H1 (cell line): Measurements from ENCODE around the gene KCTD20. TPM values are rescaled to one million over a fixed set of nuclear protein-coding genes. Genes with fewer than 3 reads are reported as not detected.

Source experiments
- CTCF ChIA-PET: fragments of 300-600 bp; sonication (Branson Sonifier 250); formaldehyde crosslinking; loops from one replicate; lab custom pipeline; 2021; ENCODE audit not compliant: partially characterized antibody; lab: Charles Lee
- POLR2A ChIA-PET: fragments of 300-600 bp; sonication (Branson Sonifier 250); formaldehyde crosslinking; loops from one replicate; lab custom pipeline; 2021; ENCODE audit warnings: inconsistent platforms; ENCODE audit not compliant: partially characterized antibody; lab: Charles Lee
- DNase-seq, 2 experiments: peaks; one replicate each; pipeline versions ENCODE4 v3.0.0 to v3.0.0-alpha.2; 2010 to 2022; ENCODE audit warnings: low spot score in 2 of 2, low read depth in 1 of 2, mixed read lengths in 1 of 2
- FAIRE-seq: peaks from 2 replicates; lab custom pipeline; 2011; peaks lifted over from hg19 to GRCh38; lab: Jason Lieb, UNC
- H2AFZ ChIP-seq: 2 replicates; pipeline ENCODE4 v1.8.1; 2012; ENCODE audit warnings: low read length, inconsistent platforms
- H2AK5ac ChIP-seq: 2 replicates; pipeline ENCODE4 v1.6.1; 2013; ENCODE audit warnings: low read depth, low read length
- H2BK120ac ChIP-seq: replicated peaks from 2 replicates; pipeline ENCODE3; 2013; ENCODE audit warnings: low read depth, low read length, inconsistent platforms
- H2BK12ac ChIP-seq: 2 replicates; pipeline ENCODE4 v1.6.1; 2013; ENCODE audit warnings: low read depth, low read length
- H2BK15ac ChIP-seq: 2 replicates; pipeline ENCODE4 v1.6.1; 2013; ENCODE audit warnings: low read length
- H2BK20ac ChIP-seq: 2 replicates; pipeline ENCODE4 v1.6.1; 2013; ENCODE audit warnings: low read length
- H2BK5ac ChIP-seq: 2 replicates; pipeline ENCODE4 v1.6.1; 2013; ENCODE audit warnings: low read depth, low read length
- H3K14ac ChIP-seq: 2 replicates; pipeline ENCODE4 v1.6.1; 2013; ENCODE audit warnings: inconsistent platforms; ENCODE audit not compliant: insufficient read length
- H3K18ac ChIP-seq: 2 replicates; pipeline ENCODE4 v1.6.1; 2013; ENCODE audit warnings: low read length; ENCODE audit errors: extremely low read depth
- H3K23ac ChIP-seq: 2 replicates; pipeline ENCODE4 v1.6.1; 2013; ENCODE audit warnings: inconsistent platforms; ENCODE audit not compliant: insufficient read length
- H3K23me2 ChIP-seq: 2 replicates; pipeline ENCODE4 v1.6.1; 2013; ENCODE audit warnings: low read depth, low read length
- H3K27ac ChIP-seq: 2 replicates; pipeline ENCODE4 v1.6.1; 2011; ENCODE audit warnings: low read depth, low read length, inconsistent platforms
- H3K27me3 ChIP-seq, 4 experiments: replicated peaks in 1 of 4; 1 replicate in 1 of 4; 2 replicates in 3 of 4; pipeline versions ENCODE4 v1.6.1 to v1.8.1; 2011 to 2013; ENCODE audit warnings: low read length in 3 of 4, mild to moderate bottlenecking in 3 of 4, inconsistent platforms in 2 of 4, mixed read lengths in 2 of 4, moderate library complexity in 1 of 4; ENCODE audit not compliant: control insufficient read depth in 3 of 4, insufficient read depth in 3 of 4; ENCODE audit errors: extremely low read depth in 1 of 4
- H3K36me3 ChIP-seq, 4 experiments: 2 replicates each; pipeline versions ENCODE4 v1.6.1 to v1.8.1; 2011 to 2013; ENCODE audit warnings: mild to moderate bottlenecking in 4 of 4, low read length in 3 of 4, moderate library complexity in 2 of 4, control low read depth in 1 of 4, inconsistent platforms in 1 of 4; ENCODE audit not compliant: insufficient read depth in 4 of 4, control insufficient read depth in 2 of 4
- H3K4ac ChIP-seq: replicated peaks from 2 replicates; pipeline ENCODE3; 2013; ENCODE audit warnings: low read length, low read depth, mixed read lengths, inconsistent platforms; ENCODE audit not compliant: insufficient read length
- H3K4me1 ChIP-seq, 4 experiments: replicated peaks in 1 of 4; 1 replicate in 1 of 4; 2 replicates in 3 of 4; pipeline versions ENCODE4 v1.6.1 to v1.8.1; 2011 to 2013; ENCODE audit warnings: low read length in 3 of 4, inconsistent platforms in 2 of 4, mixed read lengths in 1 of 4; ENCODE audit not compliant: insufficient read depth in 4 of 4, control insufficient read depth in 3 of 4
- H3K4me2 ChIP-seq, 2 experiments: 2 replicates each; pipeline versions ENCODE4 v1.6.1 to v1.8.1; 2011 to 2013; ENCODE audit warnings: low read depth in 2 of 2, low read length in 2 of 2, control low read depth in 1 of 2, inconsistent platforms in 1 of 2, mild to moderate bottlenecking in 1 of 2; ENCODE audit not compliant: insufficient read depth in 1 of 2
- H3K4me3 ChIP-seq, 4 experiments: fragments of 200-600, 300-600 bp in 1 of 4; sonication (generic), shearing (Covaris generic), sonication (Bioruptor Twin) in 1 of 4; 2 replicates each; pipeline versions ENCODE4 v1.5.1 to v1.8.1; 2011 to 2016; ENCODE audit warnings: low read length in 4 of 4, low read depth in 3 of 4, control low read depth in 2 of 4, inconsistent platforms in 2 of 4, mild to moderate bottlenecking in 2 of 4, mixed read lengths in 1 of 4, moderate library complexity in 1 of 4; ENCODE audit not compliant: insufficient read depth in 2 of 4; ENCODE audit errors: extremely low read depth in 1 of 4
- H3K56ac ChIP-seq: replicated peaks from 2 replicates; pipeline ENCODE3; 2013; ENCODE audit warnings: low read depth, mild to moderate bottlenecking, mixed read lengths, low read length, inconsistent platforms; ENCODE audit not compliant: insufficient read length
- H3K79me1 ChIP-seq: 2 replicates; pipeline ENCODE4 v1.6.1; 2013; ENCODE audit warnings: low read depth, low read length, control low read depth
- H3K79me2 ChIP-seq, 2 experiments: 2 replicates each; pipeline versions ENCODE4 v1.6.1 to v1.8.1; 2012 to 2013; ENCODE audit warnings: low read length in 2 of 2, mild to moderate bottlenecking in 2 of 2, inconsistent platforms in 1 of 2; ENCODE audit not compliant: insufficient read depth in 2 of 2, control insufficient read depth in 1 of 2
- H3K9ac ChIP-seq, 4 experiments: replicated peaks in 1 of 4; 1 replicate in 1 of 4; 2 replicates in 3 of 4; pipeline versions ENCODE4 v1.6.1 to v1.8.1; 2011 to 2013; ENCODE audit warnings: low read depth in 3 of 4, low read length in 3 of 4, control low read depth in 2 of 4, mild to moderate bottlenecking in 2 of 4, moderate library complexity in 2 of 4, inconsistent platforms in 1 of 4; ENCODE audit errors: extremely low read depth in 1 of 4
- H3K9me3 ChIP-seq, 2 experiments: 2 replicates each; pipeline versions ENCODE4 v1.6.1 to v1.8.1; 2012 to 2013; ENCODE audit warnings: mild to moderate bottlenecking in 2 of 2, moderate library complexity in 2 of 2, control low read depth in 1 of 2, inconsistent platforms in 1 of 2, low read depth in 1 of 2, low read length in 1 of 2, mixed read lengths in 1 of 2; ENCODE audit not compliant: insufficient read depth in 2 of 2
- H4K20me1 ChIP-seq, 2 experiments: replicated peaks in 1 of 2; 2 replicates each; pipeline versions ENCODE3 to v1.8.1; 2011 to 2013; ENCODE audit warnings: inconsistent platforms in 2 of 2, low read length in 2 of 2, mild to moderate bottlenecking in 1 of 2; ENCODE audit not compliant: insufficient read depth in 2 of 2, control insufficient read depth in 1 of 2
- H4K5ac ChIP-seq: 2 replicates; pipeline ENCODE4 v1.6.1; 2013; ENCODE audit warnings: low read length, low read depth, mixed read lengths, inconsistent platforms; ENCODE audit not compliant: insufficient read length
- H4K8ac ChIP-seq: 2 replicates; pipeline ENCODE4 v1.8.0; 2013; ENCODE audit warnings: mild to moderate bottlenecking, moderate library complexity, low read length, inconsistent platforms; ENCODE audit not compliant: insufficient read depth; ENCODE audit errors: extremely low read depth
- H4K91ac ChIP-seq: replicated peaks from 2 replicates; pipeline ENCODE3; 2013; ENCODE audit warnings: low read length, mixed read lengths, inconsistent platforms; ENCODE audit not compliant: insufficient read length
- ASH2L ChIP-seq: fragments of 200-600, 300-600 bp; sonication (generic); IDR thresholded peaks from one replicate; pipeline ENCODE4 v1.7.1; 2017; ENCODE audit warnings: low read length
- BCL11A ChIP-seq, 2 experiments: IDR thresholded peaks; one replicate each; pipeline ENCODE4 v1.6.1; 2011; ENCODE audit warnings: low read depth in 2 of 2, low read length in 2 of 2, mild to moderate bottlenecking in 2 of 2
- BRCA1 ChIP-seq: IDR thresholded peaks from 2 replicates; pipeline ENCODE4 v1.6.1; 2012; ENCODE audit warnings: low read depth, low read length, improper control_type of control experiment
- CHD1 ChIP-seq: IDR thresholded peaks from 2 replicates; pipeline ENCODE4 v1.6.1; 2012; ENCODE audit warnings: low read depth, low read length, improper control_type of control experiment
- CHD2 ChIP-seq: IDR thresholded peaks from 2 replicates; pipeline ENCODE4 v1.6.1; 2012; ENCODE audit warnings: low read length, improper control_type of control experiment
- CREB1 ChIP-seq: IDR thresholded peaks from 2 replicates; pipeline ENCODE4 v1.6.1; 2012; ENCODE audit warnings: inconsistent platforms
- EZH2 ChIP-seq: fragments of 200-600 bp; sonication (generic); IDR thresholded peaks from 2 replicates; pipeline ENCODE4 v1.7.1; 2012; ENCODE audit warnings: low read depth, mild to moderate bottlenecking, moderate library complexity, low read length, inconsistent platforms; ENCODE audit not compliant: severe bottlenecking
- GTF2F1 ChIP-seq: IDR thresholded peaks from 2 replicates; pipeline ENCODE4 v1.6.1; 2012; ENCODE audit warnings: low read depth, low read length, improper control_type of control experiment, borderline replicate concordance
- JUN ChIP-seq: IDR thresholded peaks from 2 replicates; pipeline ENCODE4 v1.6.1; 2011; ENCODE audit warnings: low read depth, mild to moderate bottlenecking, improper control_type of control experiment, low read length
- NRF1 ChIP-seq: IDR thresholded peaks from 2 replicates; pipeline ENCODE4 v1.6.1; 2011; ENCODE audit warnings: mild to moderate bottlenecking, low read depth, low read length, improper control_type of control experiment
- PHF8 ChIP-seq: fragments of 200-600 bp; sonication (generic); conservative IDR thresholded peaks from 2 replicates; pipeline ENCODE4 v1.7.1; 2012; ENCODE audit warnings: low read depth, mild to moderate bottlenecking, inconsistent platforms, low read length, moderate library complexity
- POLR2A ChIP-seq, 2 experiments: IDR thresholded peaks; 1 replicate in 1 of 2; 2 replicates in 1 of 2; pipeline ENCODE4 v1.6.1; 2011; ENCODE audit warnings: low read depth in 2 of 2, low read length in 2 of 2, mild to moderate bottlenecking in 2 of 2; ENCODE audit errors: control extremely low read depth in 1 of 2
- RAD21 ChIP-seq, 2 experiments: IDR thresholded peaks in 1 of 2; conservative IDR thresholded peaks in 1 of 2; 2 replicates each; pipeline ENCODE4 v1.6.1; 2011; ENCODE audit warnings: low read depth in 2 of 2, low read length in 2 of 2, improper control_type of control experiment in 1 of 2, inconsistent platforms in 1 of 2, mild to moderate bottlenecking in 1 of 2, moderate library complexity in 1 of 2
- SUZ12 ChIP-seq: fragments of 200-600 bp; sonication (generic); IDR thresholded peaks from 2 replicates; pipeline ENCODE4 v1.6.1; 2012; ENCODE audit warnings: mild to moderate bottlenecking, inconsistent platforms, low read length, moderate library complexity, mixed read lengths
- WGBS, 2 experiments: shearing (Covaris generic) in 1 of 2; methylation state at CpG; one replicate each; pipeline versions ENCODE4 v1.1.6 to v1.1.7; 2013 to 2015; ENCODE audit warnings: low lambda C conversion rate in 2 of 2, mixed read lengths in 2 of 2, inconsistent platforms in 1 of 2, low coverage in 1 of 2, missing lambda C conversion rate in 1 of 2; ENCODE audit not compliant: insufficient replicate concordance in 2 of 2, insufficient coverage in 1 of 2, insufficient read length in 1 of 2; ENCODE audit errors: extremely low coverage in 1 of 2, missing lambda C conversion rate in 1 of 2; 5-methylcytosine and 5-hydroxymethylcytosine counted together
- polyA plus RNA-seq, 7 experiments: library from polyadenylated mRNA; depleted of rRNA in 3 of 7; stranded (reverse) in 5 of 7; unstranded in 2 of 7; fragments of >200 nt in 5 of 7; fragments of 200-250 nt in 2 of 7; gene quantifications; 1 replicate in 5 of 7; 2 replicates in 1 of 7; 4 replicates in 1 of 7; pipeline versions ENCODE4 v1.2.1 to v1.2.3, GENCODE V29; 2011 to 2013; ENCODE audit warnings: missing spikeins in 2 of 7, mixed read lengths in 2 of 7
- total RNA-seq: library from RNA; stranded (reverse); fragmentation: NEBNext Ultra II Directional; extraction: Animal tissue kit (Norgen Biotek cat#: 25700); gene quantifications from 2 replicates; pipeline ENCODE4 v1.2.1, GENCODE V29; 2021

KCTD20 gene
- total and polyA plus RNA-seq, 2 of the 8 experiments (the other 6 are each of a cell fraction or from before 2014, with no cell fraction given) = 10.1 to 26.2 TPM

GRCh38 chr6:36492092-36492491, 49.3 kb downstream of the KCTD20 start:
- no peaks in the 10 kb centered on the region for H4K20me1 ChIP-seq
- H3K27me3 ChIP-seq = no peaks in the 10 kb centered on the region
- no peak overlapping the region for H3K27ac ChIP-seq
- H3K18ac ChIP-seq = no peak overlapping the region
- H4K8ac ChIP-seq = no peak overlapping the region
- H3K4ac ChIP-seq = no peak overlapping the region
- no peak overlapping the region for H4K91ac ChIP-seq
- no peak overlapping the region for H4K5ac ChIP-seq
- no peak overlapping the region for H2BK20ac ChIP-seq
- no peak overlapping the region for H3K56ac ChIP-seq
- 86% methylated on average over 4 of the region's 4 CpGs; no CpG with 5 or more reads in 1 of the 2 experiments for WGBS, 2 experiments
- no peak overlapping the region for H3K9ac ChIP-seq
- H3K23me2 ChIP-seq = no peaks in the 10 kb centered on the region
- no peak overlapping the region for H3K4me3 ChIP-seq
- no peak overlapping the region for H3K14ac ChIP-seq
- TF ChIP-seq JUN (no peak), EZH2 (no peak), BCL11A (IDR thresholded peaks at IDR 0.05; ENCODE audit: low read depth in 2 of 2, low read length in 2 of 2) (no peak), BRCA1 (no peak), ASH2L (no peak), SUZ12 (no peak), RAD21 (IDR thresholded peaks at IDR 0.05 in 1 of 2, conservative IDR thresholded peaks at IDR 0.05 in 1 of 2; ENCODE audit: low read depth in 2 of 2, low read length in 2 of 2) (no peak), PHF8 (no peak), NRF1 (no peak), CHD1 (no peak), CHD2 (no peak), CREB1 (no peak), POLR2A (IDR thresholded peaks at IDR 0.05; ENCODE audit: control extremely low read depth in 1 of 2, low read depth in 2 of 2, low read length in 2 of 2) (no peak), GTF2F1 (no peak)
- peaks cover 0 to 7% (median 3%) of the 10 kb centered on the region in 4 experiments; a peak in 2 of 7 replicates for H3K4me1 ChIP-seq
- H2BK5ac ChIP-seq = no peak overlapping the region
- H3K23ac ChIP-seq = no peak overlapping the region
- FAIRE-seq (no peak), DNase-seq (no peak)
- H2BK15ac ChIP-seq = no peak overlapping the region
- POLR2A ChIA-PET = interaction anchor here (1.3 to 1.5 kb wide), 3 partner anchors 11 to 114 kb away, joined by 4 to 6 read pairs (median 5); no protein-coding TSS in a partner anchor
- H2AK5ac ChIP-seq = no peak overlapping the region
- H3K9me3 ChIP-seq = no peaks in the 10 kb centered on the region
- H3K4me2 ChIP-seq = no peak overlapping the region
- H2AFZ ChIP-seq = no peak overlapping the region
- CTCF ChIA-PET = interaction anchor here (1.4 kb wide), 1 partner anchor 49 kb away, joined by 3 read pairs; no protein-coding TSS in a partner anchor
- no peaks in the 10 kb centered on the region for H3K79me2 ChIP-seq
- no peak overlapping the region for H2BK120ac ChIP-seq
- no peaks in the 10 kb centered on the region for H3K79me1 ChIP-seq
- H2BK12ac ChIP-seq = no peak overlapping the region
- H3K36me3 ChIP-seq = peaks cover 2 to 30% (median 18%) of the 10 kb centered on the region in 4 experiments; a peak in 6 of 8 replicates
